Adrenal gland (tissue), 5 donors: ENCODE measurements around the gene NME7.

Source experiments
- CTCF ChIP-seq, 6 experiments: fragments of 450-650 bp in 4 of 6; fragments of 200-600 bp in 2 of 6; sonication (generic) in 1 of 6; IDR thresholded peaks; 1 replicate in 5 of 6; 2 replicates in 1 of 6; pipeline versions ENCODE4 v1.5.1 to v1.8.0; 2016 to 2021; ENCODE audit warnings: antibody characterized with exemption in 6 of 6, mild to moderate bottlenecking in 2 of 6, moderate library complexity in 1 of 6
- POLR2A ChIP-seq, 2 donors: fragments of 450-650 bp; IDR thresholded peaks; one replicate each; pipeline ENCODE4 v1.6.1; 2017; ENCODE audit warnings: antibody characterized with exemption in 2 of 2, mild to moderate bottlenecking in 2 of 2, moderate library complexity in 1 of 2
- donor health status: DM: no; HTN: no; CAD: no.

GRCh38 chr1:169086603-169087455 lies 280.8 kb downstream of the NME7 start:
- TF ChIP-seq CTCF (IDR thresholded peaks at IDR 0.05): no peak
- TF ChIP-seq POLR2A (IDR thresholded peaks at IDR 0.05): no peak
